ENCODE data around the gene GUF1. TPM values are rescaled to one million over a fixed set of nuclear protein-coding genes. Genes with fewer than 3 reads are reported as not detected.

Gene GUF1
- total and polyA plus RNA-seq, 10 donors: 9.6 to 24.5 (median 15.2) TPM

DNA sequence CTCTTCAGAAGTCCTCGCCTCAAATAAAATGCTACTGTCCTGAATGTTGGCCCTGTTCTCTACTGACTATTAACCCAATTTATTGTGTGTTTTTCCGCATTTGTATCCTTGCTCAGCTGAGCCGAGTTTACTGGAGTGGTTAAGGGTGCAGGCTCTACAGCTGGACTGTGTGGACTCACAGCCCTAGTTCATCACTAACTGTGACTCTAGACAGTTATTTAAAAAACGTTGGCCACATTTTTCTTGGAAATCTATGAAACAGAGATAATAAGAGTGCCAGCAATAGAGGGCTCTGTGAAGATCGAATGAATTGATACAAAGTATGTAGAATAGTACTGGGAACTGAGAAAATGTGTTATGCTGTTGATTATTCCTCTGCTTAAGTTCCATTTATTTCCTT lies 2.9 kb upstream of the GUF1 start:
- WGBS, 5 donors: 68 to 76% (median 74%) methylated on average over 5 of the region's 5 CpGs
- Histone ChIP-seq H3K27me3 (replicated peaks in 1 of 7) (no peaks in the 10 kb centered on the region), H3K27ac (no peak overlapping the region), H3K4me1 (peaks cover 11 to 27% (median 22%) of the 10 kb centered on the region in 6 donors), H3K9me3 (no peaks in the 10 kb centered on the region), H3K36me3 (no peaks in the 10 kb centered on the region), H3K4me3 (no peak overlapping the region)
- intact Hi-C loops (cut with DNase I; ENCODE audit: low total_unique reads): no loop called here
- no peak for TF ChIP-seq POLR2AphosphoS5 (IDR thresholded peaks at IDR 0.05)
- TF ChIP-seq, protein P1, sequence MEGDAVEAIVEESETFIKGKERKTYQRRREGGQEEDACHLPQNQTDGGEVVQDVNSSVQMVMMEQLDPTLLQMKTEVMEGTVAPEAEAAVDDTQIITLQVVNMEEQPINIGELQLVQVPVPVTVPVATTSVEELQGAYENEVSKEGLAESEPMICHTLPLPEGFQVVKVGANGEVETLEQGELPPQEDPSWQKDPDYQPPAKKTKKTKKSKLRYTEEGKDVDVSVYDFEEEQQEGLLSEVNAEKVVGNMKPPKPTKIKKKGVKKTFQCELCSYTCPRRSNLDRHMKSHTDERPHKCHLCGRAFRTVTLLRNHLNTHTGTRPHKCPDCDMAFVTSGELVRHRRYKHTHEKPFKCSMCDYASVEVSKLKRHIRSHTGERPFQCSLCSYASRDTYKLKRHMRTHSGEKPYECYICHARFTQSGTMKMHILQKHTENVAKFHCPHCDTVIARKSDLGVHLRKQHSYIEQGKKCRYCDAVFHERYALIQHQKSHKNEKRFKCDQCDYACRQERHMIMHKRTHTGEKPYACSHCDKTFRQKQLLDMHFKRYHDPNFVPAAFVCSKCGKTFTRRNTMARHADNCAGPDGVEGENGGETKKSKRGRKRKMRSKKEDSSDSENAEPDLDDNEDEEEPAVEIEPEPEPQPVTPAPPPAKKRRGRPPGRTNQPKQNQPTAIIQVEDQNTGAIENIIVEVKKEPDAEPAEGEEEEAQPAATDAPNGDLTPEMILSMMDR (IDR thresholded peaks at IDR 0.05 in 8 of 11, conservative IDR thresholded peaks at IDR 0.05 in 3 of 11): no peak
- no peak for TF ChIP-seq POLR2A (IDR thresholded peaks at IDR 0.05)
- no peak for DNase-seq

DNA sequence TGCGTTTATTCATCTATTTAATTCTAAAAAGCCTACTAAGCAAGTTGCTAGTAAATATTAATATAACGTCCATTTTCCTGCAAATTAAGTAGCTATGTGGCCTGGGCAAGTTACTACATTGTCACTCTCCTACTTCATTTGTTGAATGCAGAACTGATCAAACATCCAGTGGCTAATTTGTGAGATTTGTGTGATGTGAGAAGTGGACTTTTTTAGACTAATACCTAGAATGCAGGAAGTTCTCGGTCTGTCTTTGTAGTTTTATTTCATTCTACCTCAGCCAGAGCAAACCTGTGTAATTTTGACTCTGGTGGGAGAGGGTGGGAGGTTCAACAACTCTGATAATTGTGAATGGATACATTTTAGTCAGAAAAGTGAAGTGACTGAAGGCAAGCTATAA lies 840 bp downstream of the GUF1 start:
- TF ChIP-seq, protein P1 (IDR thresholded peaks at IDR 0.05 in 8 of 11, conservative IDR thresholded peaks at IDR 0.05 in 3 of 11): no peak
- no peak for TF ChIP-seq POLR2AphosphoS5 (IDR thresholded peaks at IDR 0.05)
- no peak for TF ChIP-seq POLR2A (IDR thresholded peaks at IDR 0.05)
- intact Hi-C loops (cut with DNase I; ENCODE audit: low total_unique reads): no loop called here
- peaks cover 11 to 43% (median 30%) of the 10 kb centered on the region in 6 donors for H3K4me1 ChIP-seq
- no peaks in the 10 kb centered on the region for H3K9me3 ChIP-seq
- WGBS, 5 donors: 0 to 4% (median 1%) methylated on average over 3 of the region's 3 CpGs
- H3K27me3 ChIP-seq (replicated peaks in 1 of 7): no peaks in the 10 kb centered on the region
- peak overlapping the region; percentile 87 to 94 (median 93) for H3K27ac ChIP-seq
- peaks cover 0 to 29% (median 16%) of the 10 kb centered on the region in 6 donors for H3K36me3 ChIP-seq
- H3K4me3 ChIP-seq: peak overlapping the region; percentile 68 to 89 (median 80)
- DNase-seq: no peak

DNA sequence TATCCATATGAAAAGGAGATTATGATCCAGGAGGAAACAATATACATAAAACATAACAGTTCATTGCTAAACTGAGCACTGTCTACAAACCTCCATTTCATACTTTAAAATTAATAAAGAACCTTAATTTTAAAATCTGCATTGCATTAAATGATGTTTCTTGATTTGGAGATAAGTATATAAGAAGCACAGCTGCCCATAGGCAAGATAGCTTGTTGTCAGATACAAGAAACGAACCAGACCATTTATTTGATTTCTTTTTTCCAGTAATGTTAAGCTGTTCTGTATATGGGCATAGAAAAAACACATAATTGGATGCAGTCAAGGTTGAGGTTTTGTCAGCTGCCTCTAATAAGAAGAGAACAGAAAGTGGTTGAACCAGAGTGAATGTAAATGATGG lies 6.4 kb downstream of the GUF1 start:
- intact Hi-C loops (cut with DNase I; ENCODE audit: low total_unique reads): no loop called here
- H3K9me3 ChIP-seq: no peaks in the 10 kb centered on the region
- H3K27ac ChIP-seq: no peak overlapping the region
- H3K4me1 ChIP-seq: peaks cover 5 to 24% (median 15%) of the 10 kb centered on the region in 6 donors
- H3K4me3 ChIP-seq: no peak overlapping the region
- TF ChIP-seq, protein P1 (IDR thresholded peaks at IDR 0.05 in 8 of 11, conservative IDR thresholded peaks at IDR 0.05 in 3 of 11): no peak
- no peak for TF ChIP-seq POLR2AphosphoS5 (IDR thresholded peaks at IDR 0.05)
- no peak for TF ChIP-seq POLR2A (IDR thresholded peaks at IDR 0.05)
- 89 to 98% (median 93%) methylated on average over 1 of the region's 1 CpG for WGBS, 5 donors
- no peak for DNase-seq
- no peaks in the 10 kb centered on the region for H3K27me3 ChIP-seq (replicated peaks in 1 of 7)
- H3K36me3 ChIP-seq: peaks cover 0 to 85% (median 57%) of the 10 kb centered on the region in 6 donors

DNA sequence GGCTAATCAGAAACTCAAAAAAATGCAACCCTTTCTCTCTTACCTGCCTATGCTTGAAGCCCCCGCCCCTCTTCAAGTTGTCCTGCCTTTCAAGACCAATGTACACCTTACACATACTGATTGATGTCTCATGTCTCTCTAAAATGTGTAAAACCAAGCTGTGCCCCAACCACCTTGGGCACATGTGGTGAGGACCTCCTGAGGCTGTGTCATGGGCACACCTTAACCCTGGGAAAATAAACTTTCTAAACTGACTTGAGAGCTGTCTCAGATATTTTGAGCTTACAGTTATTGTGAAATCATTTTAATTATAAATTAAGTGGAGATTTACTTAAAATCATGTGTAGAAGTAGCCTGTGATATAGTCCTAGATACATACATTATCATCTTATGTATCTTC lies 22.2 kb downstream of the GUF1 start:
- Histone ChIP-seq H3K4me3 (no peak overlapping the region), H3K27ac (no peak overlapping the region), H3K9me3 (no peaks in the 10 kb centered on the region), H3K36me3 (peaks cover 0 to 100% (median 57%) of the 10 kb centered on the region in 6 donors), H3K27me3 (replicated peaks in 1 of 7) (no peaks in the 10 kb centered on the region), H3K4me1 (no peaks in the 10 kb centered on the region)
- 94 to 100% (median 95%) methylated on average over 1 of the region's 1 CpG for WGBS, 5 donors
- TF ChIP-seq, protein P1 (IDR thresholded peaks at IDR 0.05 in 8 of 11, conservative IDR thresholded peaks at IDR 0.05 in 3 of 11): no peak
- TF ChIP-seq POLR2AphosphoS5 (IDR thresholded peaks at IDR 0.05) (no peak), POLR2A (IDR thresholded peaks at IDR 0.05) (no peak)
- DNase-seq: no peak
- intact Hi-C loops (cut with DNase I; ENCODE audit: low total_unique reads): no loop called here

All from spleen (tissue), 11 donors.